Dedifferentiated amniotic fluid mesenchymal stem cell (primary cell): ENCODE measurements around the gene PARD3B.

Experiments
- DNase-seq: peaks from one replicate; pipeline ENCODE4 v3.0.0-alpha.2; 2016; ENCODE audit errors: extremely low spot score

The PARD3B gene

GRCh38 chr2:205010196-205010595 lies 464.9 kb downstream of the PARD3B start:
- no peak for DNase-seq

GRCh38 chr2:205011031-205011430 lies 465.8 kb downstream of the PARD3B start:
- no peak for DNase-seq

- no peak for DNase-seq
Observed at GRCh38 chr2:205012961-205013360, 467.7 kb downstream of the PARD3B start.

- no peak for DNase-seq
Observed at GRCh38 chr2:205013586-205013985, 468.3 kb downstream of the PARD3B start.

GRCh38 chr2:205014201-205014600 lies 468.9 kb downstream of the PARD3B start:
- DNase-seq: no peak

- DNase-seq: no peak
Observed at GRCh38 chr2:205017381-205017780, 472.1 kb downstream of the PARD3B start.

- DNase-seq: no peak
Observed at GRCh38 chr2:205017912-205018311, 472.6 kb downstream of the PARD3B start.

GRCh38 chr2:205020673-205021072 lies 475.4 kb downstream of the PARD3B start:
- DNase-seq: no peak

- DNase-seq: no peak
Observed at GRCh38 chr2:205022841-205023240, 477.6 kb downstream of the PARD3B start.

GRCh38 chr2:205024822-205025518 lies 479.7 kb downstream of the PARD3B start:
- DNase-seq: peak; percentile 95

- DNase-seq: no peak
Observed at GRCh38 chr2:205025580-205026240, 480.4 kb downstream of the PARD3B start.

GRCh38 chr2:205030695-205031094 lies 485.4 kb downstream of the PARD3B start:
- no peak for DNase-seq

- DNase-seq: no peak
Observed at GRCh38 chr2:205032093-205032551, 486.8 kb downstream of the PARD3B start.

GRCh38 chr2:205033431-205033830 lies 488.2 kb downstream of the PARD3B start:
- no peak for DNase-seq

GRCh38 chr2:205034034-205034433 lies 488.8 kb downstream of the PARD3B start:
- no peak for DNase-seq

GRCh38 chr2:205040323-205040722 lies 495.0 kb downstream of the PARD3B start:
- no peak for DNase-seq

- no peak for DNase-seq
Observed at GRCh38 chr2:205041472-205042130, 496.3 kb downstream of the PARD3B start.

- no peak for DNase-seq
Observed at GRCh38 chr2:205043285-205043684, 498.0 kb downstream of the PARD3B start.

GRCh38 chr2:205045706-205046105 lies 500.4 kb downstream of the PARD3B start:
- DNase-seq: no peak

- no peak for DNase-seq
Observed at GRCh38 chr2:205047273-205047839, 502.1 kb downstream of the PARD3B start.

- no peak for DNase-seq
Observed at GRCh38 chr2:205051417-205051816, 506.1 kb downstream of the PARD3B start.

- DNase-seq: no peak
Observed at GRCh38 chr2:205052781-205053180, 507.5 kb downstream of the PARD3B start.
